GM19238 (cell line): ENCODE results near the gene BCOR.

ENCODE experiments used
- DNase-seq: peaks from one replicate; pipeline ENCODE4 v3.0.0; 2011; ENCODE audit warnings: low spot score; ENCODE audit not compliant: insufficient read length

The BCOR gene

GRCh38 chrX:40085714-40086113 is 12.0 kb downstream of the BCOR start:
- no peak for DNase-seq

- no peak for DNase-seq
Measured at GRCh38 chrX:40085102-40085551, 12.6 kb downstream of the BCOR start.

- no peak for DNase-seq
Measured at GRCh38 chrX:40084471-40085101, 13.2 kb downstream of the BCOR start.

GRCh38 chrX:40083979-40084359 is 13.8 kb downstream of the BCOR start:
- no peak for DNase-seq

GRCh38 chrX:40083120-40083978 is 14.4 kb downstream of the BCOR start:
- no peak for DNase-seq

- no peak for DNase-seq
Measured at GRCh38 chrX:40082447-40083119, 15.2 kb downstream of the BCOR start.

- DNase-seq, result no peak
Measured at GRCh38 chrX:40081679-40082068, 16.1 kb downstream of the BCOR start.

GRCh38 chrX:40080894-40081678 is 16.7 kb downstream of the BCOR start:
- DNase-seq, result no peak

GRCh38 chrX:40079572-40079971 is 18.2 kb downstream of the BCOR start:
- DNase-seq, result no peak

GRCh38 chrX:40078489-40079227 is 19.1 kb downstream of the BCOR start:
- DNase-seq, result no peak

- no peak for DNase-seq
Measured at GRCh38 chrX:40077906-40078305, 19.9 kb downstream of the BCOR start.

GRCh38 chrX:40076750-40077575 is 20.8 kb downstream of the BCOR start:
- DNase-seq, result no peak

- no peak for DNase-seq
Measured at GRCh38 chrX:40074959-40075332, 22.8 kb downstream of the BCOR start.

- DNase-seq, result no peak
Measured at GRCh38 chrX:40074080-40074958, 23.4 kb downstream of the BCOR start.

GRCh38 chrX:40073439-40074054 is 24.2 kb downstream of the BCOR start:
- DNase-seq, result no peak

GRCh38 chrX:40072246-40072645 is 25.5 kb downstream of the BCOR start:
- DNase-seq, result no peak

- DNase-seq, result no peak
Measured at GRCh38 chrX:40068048-40068447, 29.7 kb downstream of the BCOR start.

- no peak for DNase-seq
Measured at GRCh38 chrX:40066700-40067099, 31.1 kb downstream of the BCOR start.
